Measurements from ENCODE around the gene DGKG. TPM values are rescaled to one million over a fixed set of nuclear protein-coding genes. Genes with fewer than 3 reads are reported as not detected.

Gene DGKG
- total and polyA plus RNA-seq, 9 of the 15 experiments (the other 6 are each of a cell fraction or from before 2014, with no cell fraction given), result 0.01 to 0.36 (median 0.15) TPM

DNA sequence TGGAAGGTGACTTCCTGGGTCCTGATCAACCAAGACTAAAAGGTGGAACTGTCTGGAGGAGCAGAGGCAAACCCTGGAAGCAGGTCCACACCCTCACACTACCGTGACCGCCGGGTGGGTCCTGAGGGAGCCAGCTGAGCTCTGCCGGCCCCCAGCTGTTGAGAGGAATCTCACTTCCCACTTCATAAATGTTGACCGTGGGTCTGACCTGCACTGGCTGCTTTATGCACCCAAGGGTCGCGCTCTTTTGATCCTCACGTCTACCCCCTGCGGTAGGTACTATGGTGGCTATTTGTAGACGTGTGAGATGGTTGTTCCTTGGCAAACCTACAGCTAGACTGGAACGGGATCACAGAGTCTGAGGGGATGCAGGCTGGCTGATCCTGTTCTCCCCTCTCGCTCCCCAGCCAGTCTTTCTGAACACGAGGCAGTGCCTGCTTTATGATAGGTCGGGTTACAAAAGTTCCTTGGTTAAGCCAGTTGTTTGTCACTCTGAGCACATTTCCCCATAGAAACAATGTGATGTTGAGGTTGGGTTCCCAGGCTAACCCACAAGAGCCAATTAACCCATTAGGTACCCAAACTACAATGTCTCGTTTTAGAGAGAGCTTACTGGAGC, 140.2 kb downstream of the DGKG start:
- peaks cover 0 to 4% of the 10 kb centered on the region in 2 experiments; a peak in 1 of 5 replicates for H3K4me1 ChIP-seq (replicated peaks in 1 of 2; ENCODE audit: control insufficient read depth in 2 of 2, insufficient read depth in 2 of 2, low read length in 2 of 2)
- no peaks in the 10 kb centered on the region for H3K79me2 ChIP-seq (ENCODE audit: control insufficient read depth, insufficient read depth, low read length)
- H4K20me1 ChIP-seq (replicated peaks; ENCODE audit: control insufficient read depth, insufficient read depth, low read length), result no peaks in the 10 kb centered on the region
- BruUV-seq (replicated peaks), result no TSS peak
- no peak overlapping the region for H3K4me2 ChIP-seq (ENCODE audit: insufficient read depth, low read length)
- intact Hi-C loops (cut with micrococcal nuclease), result no loop called here
- H3K27ac ChIP-seq (ENCODE audit: extremely low read depth, low read depth, low read length), result no peak overlapping the region
- H3K4me3 ChIP-seq, result no peak overlapping the region
- H3K9me3 ChIP-seq (replicated peaks; ENCODE audit: control insufficient read depth, insufficient read depth, low read depth, low read length), result no peaks in the 10 kb centered on the region
- ChIA-PET CTCF (ENCODE audit: low intra/inter-chr PET ratio) (no interaction called here), POLR2A (interaction anchor here (1.7 kb wide), 1 partner anchor 14 kb away, joined by 5 read pairs; no protein-coding TSS in a partner anchor)
- H3K36me3 ChIP-seq (ENCODE audit: control insufficient read depth, insufficient read depth, low read length), result no peaks in the 10 kb centered on the region
- WGBS (ENCODE audit: insufficient coverage, low coverage, missing lambda C conversion rate), result 2% methylated on average over 15 of the region's 15 CpGs
- ATAC-seq, result no peak; the same call in 2 of the 3 replicates
- TF ChIP-seq ZNF143 (CRISPR knock-in tag; IDR thresholded peaks at IDR 0.05) (no peak), ZNF146 (CRISPR knock-in tag; IDR thresholded peaks at IDR 0.05; ENCODE audit: unreplicated experiment) (no peak), SIX5 (IDR thresholded peaks at IDR 0.05; ENCODE audit: borderline replicate concordance in 1 of 2, insufficient read depth in 1 of 2, low read depth in 1 of 2, low read length in 2 of 2) (no peak), FOXA3 (CRISPR knock-in tag; conservative IDR thresholded peaks at IDR 0.05 in 1 of 2, IDR thresholded peaks at IDR 0.05 in 1 of 2) (no peak), ARID3A (IDR thresholded peaks at IDR 0.05; ENCODE audit: borderline replicate concordance, low read depth, low read length) (no peak), FOXP1 (CRISPR knock-in tag; IDR thresholded peaks at IDR 0.05) (no peak), CBX3 (IDR thresholded peaks at IDR 0.05; ENCODE audit: borderline replicate concordance in 1 of 2, low read length in 2 of 2) (no peak), BRCA1 (IDR thresholded peaks at IDR 0.05) (no peak), BRCA1 (CRISPR knock-in tag; IDR thresholded peaks at IDR 0.05) (no peak), MECOM (CRISPR knock-in tag; IDR thresholded peaks at IDR 0.05) (no peak), MAFK (IDR thresholded peaks at IDR 0.05; ENCODE audit: low read length) (no peak), PTRF (tag; IDR thresholded peaks at IDR 0.05) (no peak), SIN3A (IDR thresholded peaks at IDR 0.05; ENCODE audit: borderline replicate concordance in 2 of 2, control insufficient read depth in 1 of 2, low read depth in 2 of 2, low read length in 2 of 2) (no peak), CHD4 (IDR thresholded peaks at IDR 0.05; ENCODE audit: insufficient read depth, insufficient replicate concordance, low read depth, low read length, poor library complexity, severe bottlenecking) (no peak), SMAD2 (IDR thresholded peaks at IDR 0.05; ENCODE audit: low read depth, low read length) (no peak)
- TF ChIP-seq, protein P1, sequence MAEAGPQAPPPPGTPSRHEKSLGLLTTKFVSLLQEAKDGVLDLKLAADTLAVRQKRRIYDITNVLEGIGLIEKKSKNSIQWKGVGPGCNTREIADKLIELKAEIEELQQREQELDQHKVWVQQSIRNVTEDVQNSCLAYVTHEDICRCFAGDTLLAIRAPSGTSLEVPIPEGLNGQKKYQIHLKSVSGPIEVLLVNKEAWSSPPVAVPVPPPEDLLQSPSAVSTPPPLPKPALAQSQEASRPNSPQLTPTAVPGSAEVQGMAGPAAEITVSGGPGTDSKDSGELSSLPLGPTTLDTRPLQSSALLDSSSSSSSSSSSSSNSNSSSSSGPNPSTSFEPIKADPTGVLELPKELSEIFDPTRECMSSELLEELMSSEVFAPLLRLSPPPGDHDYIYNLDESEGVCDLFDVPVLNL (CRISPR knock-in tag; IDR thresholded peaks at IDR 0.05; ENCODE audit: low read depth), result no peak
- H3K27me3 ChIP-seq (ENCODE audit: control insufficient read depth in 2 of 2, insufficient read depth in 2 of 2, low read length in 2 of 2), result peaks cover 36 to 53% of the 10 kb centered on the region in 2 experiments
- in situ Hi-C loops (cut with MboI), result no loop called here
- no peak for FAIRE-seq
- H3K9me1 ChIP-seq (ENCODE audit: control insufficient read depth, insufficient read depth, low read length), result no peaks in the 10 kb centered on the region
- DNase-seq (ENCODE audit: extremely low read depth in 1 of 4, low spot score in 3 of 4), result no peak
- no peak overlapping the region for H2AFZ ChIP-seq (ENCODE audit: low read depth, low read length)
- no peak overlapping the region for H3K9ac ChIP-seq (ENCODE audit: insufficient read depth in 1 of 2, low read depth in 2 of 2, low read length in 2 of 2)
